ENCODE measurements around the gene NSA2.

The NSA2 gene

DNA sequence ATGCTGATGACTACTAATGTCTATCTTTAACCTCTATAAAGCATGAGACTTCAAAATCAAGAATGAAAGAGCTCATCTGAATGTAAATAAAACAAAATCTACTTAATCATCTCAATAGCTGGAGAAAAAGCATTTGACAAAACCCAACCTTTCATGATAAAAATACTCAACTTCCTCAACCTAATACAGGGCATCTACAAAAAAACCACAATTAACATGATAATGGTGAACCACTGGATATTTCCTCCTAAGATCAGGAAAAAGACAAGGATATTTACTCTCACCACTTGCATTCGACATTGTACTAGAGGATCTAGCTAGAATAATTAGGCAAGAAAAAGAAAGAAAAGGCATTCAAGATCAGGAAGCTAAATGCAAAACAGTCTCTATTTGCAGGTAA, 49.8 kb downstream of the NSA2 start:
- no peak for DNase-seq (ENCODE audit: low spot score)

DNA sequence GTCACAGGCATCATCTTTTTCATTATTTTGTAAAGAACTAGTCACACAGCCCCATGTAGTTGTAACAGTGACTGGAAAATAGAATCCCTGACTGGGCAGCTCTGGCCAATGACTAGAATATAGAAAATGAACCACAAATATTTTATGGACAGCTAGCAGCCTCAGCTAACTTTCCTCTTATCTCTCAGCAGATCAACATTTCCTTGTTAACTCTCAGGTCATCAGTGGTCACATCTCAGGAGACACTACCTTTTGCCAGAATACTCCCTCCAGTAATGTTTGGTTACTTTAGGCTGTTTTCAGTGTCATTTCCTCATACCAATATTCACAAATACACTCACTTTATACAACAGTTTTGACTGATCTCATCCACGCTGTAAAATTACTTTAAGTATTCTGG, 55.2 kb downstream of the NSA2 start:
- DNase-seq (ENCODE audit: low spot score): no peak

DNA sequence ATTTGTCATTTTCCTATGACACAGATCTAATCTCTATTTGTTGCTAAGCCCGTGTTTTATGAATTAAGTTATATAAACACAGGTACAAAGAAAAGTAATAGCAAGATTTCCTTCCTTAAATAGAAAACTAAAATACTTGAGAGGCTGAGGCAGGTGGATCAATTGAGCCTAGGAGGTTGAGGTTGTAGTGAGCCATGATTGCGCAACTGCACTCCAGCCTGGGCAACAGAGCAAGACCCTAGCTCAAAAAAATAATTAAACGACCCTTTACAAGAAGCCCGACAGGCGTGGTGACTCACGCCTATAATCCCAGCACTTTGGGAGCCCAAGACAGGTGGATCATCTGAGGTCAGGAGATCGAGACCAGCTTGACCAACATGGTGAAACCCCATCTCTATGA, 62.4 kb downstream of the NSA2 start:
- no peak for DNase-seq (ENCODE audit: low spot score)
